GM12891 (cell line): ENCODE data around the gene MYH16.
"Not testable (repeated sequence)": the region's sequence is repeated elsewhere in the genome, so short reads cannot be mapped to it uniquely, and the experiment has no call there.

ENCODE experiments used
- DNase-seq: peaks from one replicate; pipeline ENCODE4 v3.0.0; 2011; ENCODE audit warnings: low spot score; ENCODE audit not compliant: insufficient read length
- FAIRE-seq: peaks from 2 replicates; lab custom pipeline; 2011; peaks lifted over from hg19 to GRCh38; lab: Jason Lieb, UNC
- PAX5 ChIP-seq: IDR thresholded peaks from 2 replicates; pipeline ENCODE4 v1.6.1; 2011; ENCODE audit warnings: low read length, moderate library complexity, mild to moderate bottlenecking; ENCODE audit not compliant: insufficient read depth, severe bottlenecking
- POLR2A ChIP-seq: IDR thresholded peaks from 2 replicates; pipeline ENCODE4 v1.6.1; 2011; ENCODE audit warnings: low read depth, low read length, control low read depth
- POLR2AphosphoS5 ChIP-seq: IDR thresholded peaks from 2 replicates; pipeline ENCODE4 v1.6.1; 2011; ENCODE audit warnings: low read depth, low read length, control low read depth
- POU2F2 ChIP-seq: IDR thresholded peaks from 2 replicates; pipeline ENCODE4 v1.6.1; 2011; ENCODE audit warnings: low read depth, mild to moderate bottlenecking, control low read depth, low read length, moderate library complexity
- SPI1 ChIP-seq: IDR thresholded peaks from 2 replicates; pipeline ENCODE4 v1.6.1; 2011; ENCODE audit warnings: low read depth, low read length, control low read depth
- TAF1 ChIP-seq: IDR thresholded peaks from 2 replicates; pipeline ENCODE4 v1.6.1; 2011; ENCODE audit warnings: low read depth, low read length, control low read depth

Gene MYH16

GRCh38 chr7:99258501-99258900 lies 14.1 kb upstream of the MYH16 start:
- TF ChIP-seq POLR2AphosphoS5 (no peak), POU2F2 (no peak), PAX5 (no peak), TAF1 (no peak), POLR2A (no peak), SPI1 (no peak)
- no peak for DNase-seq
- FAIRE-seq: no peak

- TF ChIP-seq POU2F2: no peak
- TF ChIP-seq POLR2AphosphoS5: no peak
- no peak for TF ChIP-seq TAF1
- no peak for TF ChIP-seq PAX5
- TF ChIP-seq POLR2A: no peak
- no peak for TF ChIP-seq SPI1
- no peak for FAIRE-seq
- DNase-seq: no peak
These were observed 12.2 kb upstream of the MYH16 start for GRCh38 chr7:99260395-99260794.

GRCh38 chr7:99261646-99262045 lies 11.0 kb upstream of the MYH16 start:
- no peak for FAIRE-seq
- TF ChIP-seq TAF1: no peak
- TF ChIP-seq POLR2A: no peak
- TF ChIP-seq PAX5: no peak
- TF ChIP-seq POLR2AphosphoS5: no peak
- no peak for TF ChIP-seq POU2F2
- TF ChIP-seq SPI1: no peak
- no peak for DNase-seq

GRCh38 chr7:99265848-99266480 lies 6.7 kb upstream of the MYH16 start:
- FAIRE-seq: no peak
- TF ChIP-seq SPI1: no peak
- no peak for TF ChIP-seq POU2F2
- no peak for TF ChIP-seq POLR2AphosphoS5
- no peak for TF ChIP-seq POLR2A
- TF ChIP-seq PAX5: no peak
- no peak for DNase-seq

- FAIRE-seq (no peak), DNase-seq (no peak)
- TF ChIP-seq POLR2AphosphoS5: no peak
- no peak for TF ChIP-seq PAX5
- no peak for TF ChIP-seq SPI1
- no peak for TF ChIP-seq POLR2A
- no peak for TF ChIP-seq TAF1
- TF ChIP-seq POU2F2: no peak
These were observed 5.2 kb upstream of the MYH16 start for GRCh38 chr7:99267481-99267840.

- DNase-seq (no peak), FAIRE-seq (no peak)
- TF ChIP-seq POU2F2 (no peak), POLR2AphosphoS5 (no peak), POLR2A (no peak), SPI1 (no peak), TAF1 (no peak), PAX5 (no peak)
These were observed 4.6 kb upstream of the MYH16 start for GRCh38 chr7:99267841-99268576.

GRCh38 chr7:99268577-99268908 lies 4.1 kb upstream of the MYH16 start:
- FAIRE-seq (no peak), DNase-seq (no peak)
- TF ChIP-seq POU2F2: no peak
- TF ChIP-seq PAX5: no peak
- TF ChIP-seq POLR2A: no peak
- TF ChIP-seq SPI1: no peak
- TF ChIP-seq POLR2AphosphoS5: no peak

GRCh38 chr7:99270702-99271101 lies 1.9 kb upstream of the MYH16 start:
- TF ChIP-seq POLR2A (no peak), SPI1 (no peak)
- no peak for DNase-seq
- no peak for FAIRE-seq

- not testable (repeated sequence) for DNase-seq, FAIRE-seq
These were observed 922 bp downstream of the MYH16 start for GRCh38 chr7:99273561-99273960.

GRCh38 chr7:99274908-99275307 lies 2.3 kb downstream of the MYH16 start:
- FAIRE-seq, DNase-seq: not testable (repeated sequence)

- no peak for FAIRE-seq
- TF ChIP-seq TAF1: no peak
- DNase-seq: no peak
These were observed 2.9 kb downstream of the MYH16 start for GRCh38 chr7:99275496-99275895.
